ENCODE measurements around the gene SCART1.
A peak's percentile ranks its signal among the peaks of the same experiment; 100 is the strongest.
"Not testable (repeated sequence)": the region's sequence is repeated elsewhere in the genome, so short reads cannot be mapped to it uniquely, and the experiment has no call there.

SCART1 gene

GRCh38 chr10:133432789-133433188 is 21.0 kb upstream of the SCART1 start:
- DNase-seq (ENCODE audit: low spot score) = not testable (repeated sequence)

GRCh38 chr10:133438711-133439273 is 15.0 kb upstream of the SCART1 start:
- DNase-seq (ENCODE audit: low spot score) = peak; percentile 60

- DNase-seq (ENCODE audit: low spot score) = no peak
Measured at GRCh38 chr10:133439517-133440461, 14.0 kb upstream of the SCART1 start.

- DNase-seq (ENCODE audit: low spot score) = no peak
Measured at GRCh38 chr10:133440633-133441285, 13.0 kb upstream of the SCART1 start.

- not testable (repeated sequence) for DNase-seq (ENCODE audit: low spot score)
Measured at GRCh38 chr10:133441356-133441755, 12.4 kb upstream of the SCART1 start.

- DNase-seq (ENCODE audit: low spot score) = no peak
Measured at GRCh38 chr10:133441780-133442179, 12.0 kb upstream of the SCART1 start.

GRCh38 chr10:133442191-133442966 is 11.4 kb upstream of the SCART1 start:
- DNase-seq (ENCODE audit: low spot score) = no peak

- no peak for DNase-seq (ENCODE audit: low spot score)
Measured at GRCh38 chr10:133442967-133443924, 10.5 kb upstream of the SCART1 start.

- DNase-seq (ENCODE audit: low spot score) = no peak
Measured at GRCh38 chr10:133444342-133445267, 9.1 kb upstream of the SCART1 start.

- no peak for DNase-seq (ENCODE audit: low spot score)
Measured at GRCh38 chr10:133445268-133445732, 8.4 kb upstream of the SCART1 start.

GRCh38 chr10:133445751-133446708 is 7.7 kb upstream of the SCART1 start:
- no peak for DNase-seq (ENCODE audit: low spot score)

- DNase-seq (ENCODE audit: low spot score) = no peak
Measured at GRCh38 chr10:133446979-133447378, 6.8 kb upstream of the SCART1 start.

GRCh38 chr10:133448120-133448519 is 5.6 kb upstream of the SCART1 start:
- DNase-seq (ENCODE audit: low spot score) = no peak

GRCh38 chr10:133451346-133451745 is 2.4 kb upstream of the SCART1 start:
- no peak for DNase-seq (ENCODE audit: low spot score)

GRCh38 chr10:133452453-133452852 is 1.3 kb upstream of the SCART1 start:
- no peak for DNase-seq (ENCODE audit: low spot score)

- DNase-seq (ENCODE audit: low spot score) = no peak
Measured at GRCh38 chr10:133454204-133454893, 604 bp downstream of the SCART1 start.

- DNase-seq (ENCODE audit: low spot score) = no peak
Measured at GRCh38 chr10:133455196-133455595, 1.5 kb downstream of the SCART1 start.

- DNase-seq (ENCODE audit: low spot score) = no peak
Measured at GRCh38 chr10:133455611-133456031, 1.9 kb downstream of the SCART1 start.
